Endodermal cell (in vitro differentiated cells): Measurements from ENCODE around the gene YY1. TPM values are rescaled to one million over a fixed set of nuclear protein-coding genes. Genes with fewer than 3 reads are reported as not detected.

Experiments
- DNase-seq: peaks from one replicate; pipeline ENCODE4 v3.0.0-alpha.2; 2017
- H3K27ac ChIP-seq: 2 replicates; pipeline ENCODE4 v1.5.1; 2013; ENCODE audit warnings: mild to moderate bottlenecking, low read depth, low read length, moderate library complexity
- H3K27me3 ChIP-seq: 2 replicates; pipeline ENCODE4 v1.6.1; 2013; ENCODE audit warnings: mild to moderate bottlenecking, low read length, moderate library complexity; ENCODE audit not compliant: insufficient read depth, control insufficient read depth, poor library complexity, severe bottlenecking
- H3K36me3 ChIP-seq: 2 replicates; pipeline ENCODE4 v1.7.0; 2013; ENCODE audit warnings: mild to moderate bottlenecking, low read length, moderate library complexity; ENCODE audit not compliant: control insufficient read depth, insufficient read depth
- H3K4me1 ChIP-seq: one replicate; pipeline ENCODE4 v1.7.0; 2013; ENCODE audit warnings: low read length; ENCODE audit not compliant: control insufficient read depth, insufficient read depth
- H3K4me3 ChIP-seq: 2 replicates; pipeline ENCODE4 v1.5.1; 2013; ENCODE audit warnings: mild to moderate bottlenecking, low read length, moderate library complexity
- H3K9ac ChIP-seq: 2 replicates; pipeline ENCODE4 v1.6.1; 2013; ENCODE audit warnings: mild to moderate bottlenecking, low read length, moderate library complexity; ENCODE audit not compliant: poor library complexity, severe bottlenecking; ENCODE audit errors: extremely low read depth
- H3K9me3 ChIP-seq: 2 replicates; pipeline ENCODE4 v1.6.1; 2013; ENCODE audit warnings: mild to moderate bottlenecking, low read length, moderate library complexity; ENCODE audit not compliant: control insufficient read depth
- H3K27ac Mint-ChIP-seq: 2 replicates; pipeline ENCODE4 v1.8.0; 2020; ENCODE audit warnings: mixed read lengths
- H3K27me3 Mint-ChIP-seq: 2 replicates; pipeline ENCODE4 v1.8.0; 2021; ENCODE audit warnings: mild to moderate bottlenecking, mixed read lengths; ENCODE audit not compliant: insufficient read depth
- H3K36me3 Mint-ChIP-seq: 2 replicates; pipeline ENCODE4 v1.8.0; 2020; ENCODE audit warnings: low read depth, mixed read lengths
- H3K4me1 Mint-ChIP-seq: 2 replicates; pipeline ENCODE4 v1.8.0; 2020; ENCODE audit warnings: mixed read lengths
- H3K4me3 Mint-ChIP-seq: 2 replicates; pipeline ENCODE4 v1.8.0; 2020; ENCODE audit warnings: mild to moderate bottlenecking, moderate library complexity, mixed read lengths
- H3K9me3 Mint-ChIP-seq: 2 replicates; pipeline ENCODE4 v1.8.0; 2020; ENCODE audit warnings: mild to moderate bottlenecking, mixed read lengths
- CTCF ChIP-seq: fragments of 200-600 bp; sonication (generic); conservative IDR thresholded peaks from 2 replicates; pipeline ENCODE4 v1.5.0; 2021; ENCODE audit warnings: antibody characterized with exemption, mild to moderate bottlenecking
- WGBS, 2 experiments: methylation state at CpG; one replicate each; pipeline versions ENCODE4 v1.1.5 to v1.1.7; 2013; ENCODE audit warnings: missing lambda C conversion rate in 2 of 2, mixed read lengths in 1 of 2; ENCODE audit not compliant: insufficient coverage in 1 of 2, insufficient read length in 1 of 2; 5-methylcytosine and 5-hydroxymethylcytosine counted together
- total RNA-seq, 2 donors: library from RNA; stranded (reverse); fragmentation: NEBNext Ultra II Directional in 1 of 2; extraction: Animal tissue kit (Norgen Biotek cat#: 25700) in 1 of 2; gene quantifications; 2 replicates in 1 of 2; 3 replicates in 1 of 2; pipeline ENCODE4 v1.2.1, GENCODE V29; 2021

YY1 gene
- total RNA-seq, 2 donors from 2014 or later, result 94.8 to 103 TPM

GRCh38 chr14:100297320-100298300 lies 58.7 kb downstream of the YY1 start:
- no peak for TF ChIP-seq CTCF
- Histone ChIP-seq H3K9ac (no peak overlapping the region), H3K9me3 (no peaks in the 10 kb centered on the region), H3K4me3 (no peak overlapping the region), H3K4me1 (no peaks in the 10 kb centered on the region), H3K36me3 (peaks cover 51% of the 10 kb centered on the region), H3K27ac (no peak overlapping the region), H3K27me3 (no peaks in the 10 kb centered on the region)
- Mint-ChIP-seq H3K4me3 (no peak overlapping the region), H3K27ac (no peak overlapping the region), H3K9me3 (no peaks in the 10 kb centered on the region), H3K4me1 (peaks cover 1% of the 10 kb centered on the region), H3K36me3 (peaks cover 48% of the 10 kb centered on the region), H3K27me3 (no peaks in the 10 kb centered on the region)
- no peak for DNase-seq
- 94 to 95% methylated on average over 14 to 30 of the region's 30 CpGs for WGBS, 2 experiments

DNA sequence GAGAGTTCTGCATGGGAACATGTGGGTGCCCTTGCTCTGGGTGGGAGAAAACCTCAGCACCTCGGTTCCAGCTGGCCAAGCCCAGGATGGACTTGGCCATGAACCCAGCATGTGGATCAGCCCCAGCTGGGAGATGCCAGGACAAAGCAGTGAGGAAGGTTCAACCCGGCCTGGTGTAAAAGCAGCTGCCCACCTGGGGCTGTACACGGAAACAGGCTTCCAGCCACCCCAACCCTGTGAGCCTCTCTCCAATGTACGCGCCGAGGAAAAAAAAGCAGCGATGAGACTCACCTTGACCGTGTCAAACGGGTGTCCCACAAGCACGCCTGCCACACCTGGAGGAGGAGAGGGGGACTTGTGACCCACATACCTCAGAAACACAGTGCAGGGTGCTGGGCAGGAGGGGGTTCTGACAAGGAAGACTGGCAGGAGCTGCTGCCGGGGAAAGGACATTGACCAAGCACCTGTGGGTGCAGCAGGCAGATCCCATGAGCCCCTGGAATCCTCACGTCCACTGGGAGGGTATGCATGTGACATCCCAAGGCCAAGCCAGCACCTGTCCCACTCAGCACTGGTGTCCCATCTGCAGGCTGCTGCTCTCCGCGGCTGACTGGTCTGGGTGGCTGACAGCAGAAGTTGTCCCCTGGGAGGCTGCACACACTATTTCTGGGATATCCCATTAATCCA lies 59.8 kb downstream of the YY1 start:
- peaks cover 54% of the 10 kb centered on the region for H3K36me3 Mint-ChIP-seq
- H3K36me3 ChIP-seq, result peaks cover 62% of the 10 kb centered on the region
- peaks cover 11% of the 10 kb centered on the region for H3K4me1 ChIP-seq
- no peaks in the 10 kb centered on the region for H3K27me3 ChIP-seq
- DNase-seq, result no peak
- H3K27ac ChIP-seq, result no peak overlapping the region
- no peak for TF ChIP-seq CTCF
- no peak overlapping the region for H3K27ac Mint-ChIP-seq
- H3K4me1 Mint-ChIP-seq, result peaks cover 10% of the 10 kb centered on the region
- no peak overlapping the region for H3K9ac ChIP-seq
- no peak overlapping the region for H3K4me3 Mint-ChIP-seq
- no peaks in the 10 kb centered on the region for H3K9me3 ChIP-seq
- no peak overlapping the region for H3K4me3 ChIP-seq
- no peaks in the 10 kb centered on the region for H3K27me3 Mint-ChIP-seq
- 94 to 98% methylated on average over 11 to 14 of the region's 14 CpGs for WGBS, 2 experiments
- H3K9me3 Mint-ChIP-seq, result no peaks in the 10 kb centered on the region

DNA sequence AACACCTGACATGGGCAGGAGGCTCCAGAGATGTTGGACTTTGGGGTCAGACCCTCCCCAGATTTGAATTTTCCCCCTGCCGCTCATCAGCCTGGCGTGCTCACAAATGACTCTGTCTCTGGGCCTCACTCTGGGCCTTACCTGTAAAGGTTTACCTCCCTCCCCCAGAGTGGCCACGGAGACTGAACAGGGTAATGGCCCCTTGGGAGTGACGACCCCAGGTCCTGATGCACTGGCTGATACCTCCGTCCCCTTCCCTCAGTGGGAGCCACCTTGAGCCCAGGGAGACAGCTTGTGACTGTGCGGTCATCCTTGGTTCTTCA lies 60.3 kb downstream of the YY1 start:
- no peak overlapping the region for H3K4me3 Mint-ChIP-seq
- no peaks in the 10 kb centered on the region for H3K9me3 Mint-ChIP-seq
- no peaks in the 10 kb centered on the region for H3K9me3 ChIP-seq
- WGBS, 2 experiments, result 96 to 98% methylated on average over 5 to 6 of the region's 6 CpGs
- TF ChIP-seq CTCF, result no peak
- H3K36me3 Mint-ChIP-seq, result peaks cover 54% of the 10 kb centered on the region
- no peak overlapping the region for H3K27ac Mint-ChIP-seq
- H3K4me3 ChIP-seq, result no peak overlapping the region
- DNase-seq, result no peak
- no peaks in the 10 kb centered on the region for H3K27me3 Mint-ChIP-seq
- H3K9ac ChIP-seq, result no peak overlapping the region
- peaks cover 15% of the 10 kb centered on the region for H3K4me1 ChIP-seq
- peaks cover 12% of the 10 kb centered on the region for H3K4me1 Mint-ChIP-seq
- no peak overlapping the region for H3K27ac ChIP-seq
- no peaks in the 10 kb centered on the region for H3K27me3 ChIP-seq
- H3K36me3 ChIP-seq, result peaks cover 67% of the 10 kb centered on the region
